ENCODE measurements around the gene PCNX1. TPM values are rescaled to one million over a fixed set of nuclear protein-coding genes. Genes with fewer than 3 reads are reported as not detected.
"Not testable (repeated sequence)": the region's sequence is repeated elsewhere in the genome, so short reads cannot be mapped to it uniquely, and the experiment has no call there.

Gene PCNX1
- total and polyA plus RNA-seq, 4 donors, result 5.2 to 103 (median 37.9) TPM

DNA sequence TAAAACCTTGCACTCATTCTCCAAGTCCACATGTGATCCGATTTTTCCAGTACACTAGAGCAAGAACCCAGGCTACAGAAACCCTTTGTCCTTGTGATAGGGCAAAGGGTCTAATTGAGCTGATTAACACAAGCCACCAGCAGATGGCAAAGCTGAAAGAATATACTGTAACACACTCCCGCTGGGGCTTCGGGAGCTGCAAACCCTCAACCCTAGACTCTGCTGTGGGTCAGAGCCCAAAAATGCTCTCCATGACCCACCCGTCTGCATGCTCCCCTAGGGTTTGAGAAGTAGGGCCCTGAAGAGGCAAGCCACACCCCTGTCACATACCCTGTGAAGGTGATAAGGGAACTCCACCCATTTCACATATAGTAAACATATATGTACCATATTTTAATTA is 33.6 kb upstream of the PCNX1 start:
- no peak overlapping the region for H3K9ac ChIP-seq (ENCODE audit: insufficient read depth in 1 of 2, low read length in 2 of 2)
- TF ChIP-seq, protein P1, sequence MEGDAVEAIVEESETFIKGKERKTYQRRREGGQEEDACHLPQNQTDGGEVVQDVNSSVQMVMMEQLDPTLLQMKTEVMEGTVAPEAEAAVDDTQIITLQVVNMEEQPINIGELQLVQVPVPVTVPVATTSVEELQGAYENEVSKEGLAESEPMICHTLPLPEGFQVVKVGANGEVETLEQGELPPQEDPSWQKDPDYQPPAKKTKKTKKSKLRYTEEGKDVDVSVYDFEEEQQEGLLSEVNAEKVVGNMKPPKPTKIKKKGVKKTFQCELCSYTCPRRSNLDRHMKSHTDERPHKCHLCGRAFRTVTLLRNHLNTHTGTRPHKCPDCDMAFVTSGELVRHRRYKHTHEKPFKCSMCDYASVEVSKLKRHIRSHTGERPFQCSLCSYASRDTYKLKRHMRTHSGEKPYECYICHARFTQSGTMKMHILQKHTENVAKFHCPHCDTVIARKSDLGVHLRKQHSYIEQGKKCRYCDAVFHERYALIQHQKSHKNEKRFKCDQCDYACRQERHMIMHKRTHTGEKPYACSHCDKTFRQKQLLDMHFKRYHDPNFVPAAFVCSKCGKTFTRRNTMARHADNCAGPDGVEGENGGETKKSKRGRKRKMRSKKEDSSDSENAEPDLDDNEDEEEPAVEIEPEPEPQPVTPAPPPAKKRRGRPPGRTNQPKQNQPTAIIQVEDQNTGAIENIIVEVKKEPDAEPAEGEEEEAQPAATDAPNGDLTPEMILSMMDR (IDR thresholded peaks at IDR 0.05; ENCODE audit: control extremely low read depth, extremely low read depth), result no peak
- H3K9me3 ChIP-seq (ENCODE audit: control insufficient read depth in 4 of 4, insufficient read depth in 3 of 4, low read length in 3 of 4), result peaks cover 0 to 12% (median 9%) of the 10 kb centered on the region in 4 donors
- H3K4me3 ChIP-seq, result no peak overlapping the region
- no peaks in the 10 kb centered on the region for H3K27me3 ChIP-seq (ENCODE audit: control insufficient read depth in 3 of 3, insufficient read depth in 3 of 3, low read length in 2 of 3)
- 67% methylated on average over 4 of the region's 4 CpGs for WGBS, 2 donors
- no peak overlapping the region for H3K27ac ChIP-seq (ENCODE audit: low read depth in 1 of 2, low read length in 1 of 2)
- peaks cover 0 to 2% (median 0%) of the 10 kb centered on the region in 5 donors for H3K4me1 ChIP-seq (ENCODE audit: control insufficient read depth in 5 of 5, insufficient read depth in 5 of 5, low read length in 5 of 5)
- ATAC-seq (ENCODE audit: insufficient read depth, low FRiP score) (no peak), DNase-seq (no peak)
- no peaks in the 10 kb centered on the region for H3K36me3 ChIP-seq (ENCODE audit: control insufficient read depth in 4 of 4, insufficient read depth in 4 of 4, low read length in 4 of 4)

DNA sequence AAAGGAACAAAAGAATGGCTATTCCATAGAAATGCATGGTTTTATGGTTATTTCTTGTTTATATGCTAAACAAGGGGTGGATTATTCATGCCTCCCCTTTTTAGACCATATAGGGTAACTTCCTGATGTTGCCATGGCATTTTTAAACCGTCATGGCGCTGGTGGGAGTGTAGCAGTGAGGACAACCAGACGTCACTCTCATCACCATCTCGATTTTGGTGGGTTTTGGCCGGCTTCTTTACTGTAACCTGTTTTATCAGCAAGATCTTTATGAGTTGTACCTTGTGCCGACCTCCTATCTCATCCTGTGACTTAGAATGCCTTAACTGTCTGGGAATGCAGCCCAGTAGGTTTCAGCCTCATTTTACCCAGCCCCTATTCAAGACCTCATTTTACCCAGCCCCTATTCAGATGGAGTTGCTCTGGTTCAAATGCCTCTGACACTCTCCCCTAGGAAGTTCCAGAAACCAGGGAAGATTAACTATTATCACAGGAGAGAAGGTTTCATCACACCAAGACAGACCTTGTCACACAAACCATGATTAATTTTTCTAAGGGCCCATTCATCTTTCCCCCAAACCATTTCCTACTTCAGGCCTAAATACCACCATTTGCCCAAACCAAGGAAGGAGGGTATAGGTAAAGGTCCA is 31.3 kb upstream of the PCNX1 start:
- WGBS, 2 donors, result 80 to 83% methylated on average over 6 of the region's 6 CpGs
- H3K27ac ChIP-seq (ENCODE audit: low read depth in 1 of 2, low read length in 1 of 2); H3K9me3 ChIP-seq (ENCODE audit: control insufficient read depth in 4 of 4, insufficient read depth in 3 of 4, low read length in 3 of 4); DNase-seq; H3K9ac ChIP-seq (ENCODE audit: insufficient read depth in 1 of 2, low read length in 2 of 2); H3K4me3 ChIP-seq; ATAC-seq (ENCODE audit: insufficient read depth, low FRiP score); H3K27me3 ChIP-seq (ENCODE audit: control insufficient read depth in 3 of 3, insufficient read depth in 3 of 3, low read length in 2 of 3); H3K36me3 ChIP-seq (ENCODE audit: control insufficient read depth in 4 of 4, insufficient read depth in 4 of 4, low read length in 4 of 4): not testable (repeated sequence)
- H3K4me1 ChIP-seq (ENCODE audit: control insufficient read depth in 5 of 5, insufficient read depth in 5 of 5, low read length in 5 of 5), result peaks cover 0 to 10% (median 0%) of the 10 kb centered on the region in 5 donors

DNA sequence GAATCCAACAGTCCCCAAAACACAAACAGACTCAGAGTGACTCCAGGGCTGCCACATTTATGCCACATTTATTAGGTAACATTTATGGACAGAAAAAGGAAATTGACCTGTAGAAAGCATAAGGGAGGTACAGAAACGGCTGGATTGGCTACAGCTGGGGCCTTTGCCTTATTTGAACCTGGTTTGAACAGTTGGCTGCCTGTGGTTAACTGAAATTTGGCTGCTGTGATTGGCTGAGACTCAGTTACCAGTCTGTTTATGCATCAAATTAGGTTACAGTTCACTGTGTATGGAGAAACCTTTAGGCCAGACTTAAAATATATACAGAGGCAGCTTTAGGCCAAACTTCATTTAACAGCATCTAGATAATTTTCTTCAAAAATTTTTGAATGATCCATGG is 27.8 kb upstream of the PCNX1 start:
- 23 to 27% methylated on average over 1 of the region's 1 CpG for WGBS, 2 donors
- DNase-seq (no peak), ATAC-seq (ENCODE audit: insufficient read depth, low FRiP score) (no peak)
- Histone ChIP-seq H3K27me3 (ENCODE audit: control insufficient read depth in 3 of 3, insufficient read depth in 3 of 3, low read length in 2 of 3) (no peaks in the 10 kb centered on the region), H3K4me3 (no peak overlapping the region), H3K36me3 (ENCODE audit: control insufficient read depth in 4 of 4, insufficient read depth in 4 of 4, low read length in 4 of 4) (no peaks in the 10 kb centered on the region), H3K9me3 (ENCODE audit: control insufficient read depth in 4 of 4, insufficient read depth in 3 of 4, low read length in 3 of 4) (no peaks in the 10 kb centered on the region), H3K4me1 (ENCODE audit: control insufficient read depth in 5 of 5, insufficient read depth in 5 of 5, low read length in 5 of 5) (peaks cover 0 to 10% (median 0%) of the 10 kb centered on the region in 5 donors), H3K27ac (ENCODE audit: low read depth in 1 of 2, low read length in 1 of 2) (no peak overlapping the region), H3K9ac (ENCODE audit: insufficient read depth in 1 of 2, low read length in 2 of 2) (no peak overlapping the region)
- TF ChIP-seq, protein P1 (IDR thresholded peaks at IDR 0.05; ENCODE audit: control extremely low read depth, extremely low read depth), result no peak

DNA sequence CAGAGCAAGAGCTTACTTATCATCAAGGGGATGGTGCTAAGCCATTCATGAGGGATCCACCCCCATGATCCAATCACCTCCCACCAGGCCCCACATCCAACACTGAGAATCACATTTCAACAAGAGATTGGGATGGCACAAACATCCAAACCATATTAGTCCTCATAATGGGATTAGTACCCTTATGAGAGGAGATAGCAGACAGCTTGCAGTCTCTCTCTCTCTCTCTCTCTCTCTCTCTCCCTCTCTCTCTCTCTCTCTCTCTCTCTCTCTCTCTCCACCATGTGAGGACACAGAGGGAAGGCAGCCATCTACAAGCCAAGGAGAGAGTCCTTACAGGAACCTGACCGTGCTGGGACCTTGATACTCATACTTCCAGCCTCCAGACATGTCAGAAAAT is 26.4 kb upstream of the PCNX1 start:
- H3K4me1 ChIP-seq (ENCODE audit: control insufficient read depth in 5 of 5, insufficient read depth in 5 of 5, low read length in 5 of 5), result peaks cover 0 to 10% (median 0%) of the 10 kb centered on the region in 5 donors
- not testable (repeated sequence) for DNase-seq; H3K27ac ChIP-seq (ENCODE audit: low read depth in 1 of 2, low read length in 1 of 2); H3K9ac ChIP-seq (ENCODE audit: insufficient read depth in 1 of 2, low read length in 2 of 2); ATAC-seq (ENCODE audit: insufficient read depth, low FRiP score); H3K4me3 ChIP-seq; H3K36me3 ChIP-seq (ENCODE audit: control insufficient read depth in 4 of 4, insufficient read depth in 4 of 4, low read length in 4 of 4); H3K9me3 ChIP-seq (ENCODE audit: control insufficient read depth in 4 of 4, insufficient read depth in 3 of 4, low read length in 3 of 4); H3K27me3 ChIP-seq (ENCODE audit: control insufficient read depth in 3 of 3, insufficient read depth in 3 of 3, low read length in 2 of 3)
- WGBS, 2 donors, result 87 to 88% methylated on average over 1 of the region's 1 CpG
